Measurements from ENCODE around the gene NCAPH2.

Gene NCAPH2

DNA sequence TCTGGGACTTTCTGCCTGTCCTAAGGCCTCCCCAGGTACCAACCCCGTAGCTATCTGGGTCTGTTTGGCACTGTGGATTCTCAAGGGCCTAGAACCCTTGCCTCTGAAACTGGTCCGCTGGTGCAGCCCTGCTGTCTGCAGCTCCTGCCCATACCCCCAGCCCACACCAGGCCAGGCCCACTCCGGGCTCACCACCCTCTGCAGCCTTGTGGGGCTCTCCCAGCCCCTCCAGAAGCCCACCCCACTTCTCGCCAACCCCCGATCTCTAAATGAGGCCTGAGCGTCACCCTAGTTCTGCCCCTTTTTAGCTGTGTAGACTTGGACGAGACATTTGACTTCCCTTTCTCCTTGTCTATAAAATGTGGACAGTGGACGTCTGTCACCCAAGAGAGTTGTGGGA, 42.4 kb downstream of the NCAPH2 start:
- DNase-seq, result no peak

DNA sequence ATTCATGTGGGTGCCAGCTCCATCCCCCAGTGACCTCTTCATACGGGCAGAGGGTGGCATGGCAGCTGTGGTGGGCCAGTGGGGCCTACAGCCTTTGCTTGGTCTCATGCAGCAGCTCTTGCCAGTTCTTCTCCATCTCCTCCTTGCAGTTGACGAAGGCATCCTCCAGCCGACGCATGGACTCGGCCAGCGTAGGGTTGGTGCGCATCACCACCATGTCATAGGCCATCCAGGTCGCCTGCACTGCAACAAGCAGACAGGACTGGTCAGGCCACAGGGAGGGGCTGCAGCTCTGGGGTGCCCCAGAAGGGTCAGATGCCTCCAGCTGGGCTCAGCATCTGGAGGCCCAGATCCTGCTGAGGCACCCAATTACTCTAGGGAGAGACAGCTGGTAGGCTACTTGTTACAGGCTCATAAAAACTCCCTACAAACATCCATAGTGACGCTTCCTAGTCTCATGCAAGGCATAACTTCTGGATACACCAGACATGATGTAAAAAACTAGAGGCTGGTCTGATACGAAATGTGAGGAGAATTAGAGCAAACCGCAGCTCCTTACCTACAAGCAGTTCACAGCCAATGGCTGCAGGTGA, 43.2 kb downstream of the NCAPH2 start:
- DNase-seq, result no peak

DNA sequence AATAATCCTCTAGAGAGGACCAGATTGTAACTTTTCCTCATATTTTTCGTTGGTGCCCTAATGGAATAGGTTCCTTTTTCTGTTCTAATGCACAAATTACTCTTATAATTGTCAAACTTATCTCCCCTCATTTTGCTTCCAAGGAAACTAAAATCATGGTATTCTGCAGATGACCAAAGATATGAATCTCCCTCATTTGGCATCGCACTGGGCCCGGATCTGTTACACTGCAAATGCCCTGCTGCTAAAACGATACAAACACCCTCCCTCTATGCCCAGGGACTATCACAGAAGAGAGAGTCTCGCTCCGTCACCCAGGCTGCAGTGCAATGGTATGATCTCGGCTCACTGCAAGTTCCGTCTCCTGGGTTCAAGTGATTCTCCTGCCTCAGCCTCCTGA, 45.3 kb downstream of the NCAPH2 start:
- DNase-seq, result no peak

DNA sequence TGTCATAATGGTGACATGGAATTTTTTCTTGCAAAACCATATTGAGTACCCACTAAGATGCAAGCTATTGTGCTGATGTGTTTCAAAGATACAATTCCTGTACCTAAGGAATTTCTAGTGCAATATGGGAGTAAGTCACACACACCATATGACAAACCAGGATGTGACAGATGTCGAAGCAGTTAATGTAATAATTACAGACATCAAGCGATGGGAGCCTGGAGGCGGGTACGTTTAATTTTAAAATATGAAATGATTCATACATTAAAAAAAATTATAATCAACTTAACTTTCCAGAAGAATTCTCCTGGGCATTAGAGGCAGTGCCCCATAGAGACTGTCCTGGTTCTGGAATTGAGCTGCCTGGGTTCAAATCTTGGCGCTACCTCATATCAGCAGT, 48.7 kb downstream of the NCAPH2 start:
- DNase-seq, result no peak

DNA sequence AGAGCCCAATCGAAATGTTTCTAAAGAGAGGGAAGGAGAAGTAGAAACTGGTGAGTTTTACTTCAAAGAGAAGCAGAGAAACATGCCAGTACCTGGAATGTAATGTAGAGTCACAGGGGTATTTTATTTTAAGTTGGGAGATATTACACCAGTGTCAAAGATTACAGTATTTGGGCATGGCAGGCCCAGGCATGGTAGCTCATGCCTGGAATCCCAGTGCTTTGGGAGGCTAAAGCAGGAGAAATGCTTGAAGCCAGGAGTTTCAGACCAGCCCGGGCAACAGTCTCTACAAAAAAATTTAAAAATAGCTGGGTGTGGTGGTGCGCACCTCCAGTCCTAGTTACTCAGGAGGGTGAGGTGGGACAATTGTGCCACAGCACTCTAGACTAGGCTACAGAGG, 52.0 kb downstream of the NCAPH2 start:
- no peak for DNase-seq

DNA sequence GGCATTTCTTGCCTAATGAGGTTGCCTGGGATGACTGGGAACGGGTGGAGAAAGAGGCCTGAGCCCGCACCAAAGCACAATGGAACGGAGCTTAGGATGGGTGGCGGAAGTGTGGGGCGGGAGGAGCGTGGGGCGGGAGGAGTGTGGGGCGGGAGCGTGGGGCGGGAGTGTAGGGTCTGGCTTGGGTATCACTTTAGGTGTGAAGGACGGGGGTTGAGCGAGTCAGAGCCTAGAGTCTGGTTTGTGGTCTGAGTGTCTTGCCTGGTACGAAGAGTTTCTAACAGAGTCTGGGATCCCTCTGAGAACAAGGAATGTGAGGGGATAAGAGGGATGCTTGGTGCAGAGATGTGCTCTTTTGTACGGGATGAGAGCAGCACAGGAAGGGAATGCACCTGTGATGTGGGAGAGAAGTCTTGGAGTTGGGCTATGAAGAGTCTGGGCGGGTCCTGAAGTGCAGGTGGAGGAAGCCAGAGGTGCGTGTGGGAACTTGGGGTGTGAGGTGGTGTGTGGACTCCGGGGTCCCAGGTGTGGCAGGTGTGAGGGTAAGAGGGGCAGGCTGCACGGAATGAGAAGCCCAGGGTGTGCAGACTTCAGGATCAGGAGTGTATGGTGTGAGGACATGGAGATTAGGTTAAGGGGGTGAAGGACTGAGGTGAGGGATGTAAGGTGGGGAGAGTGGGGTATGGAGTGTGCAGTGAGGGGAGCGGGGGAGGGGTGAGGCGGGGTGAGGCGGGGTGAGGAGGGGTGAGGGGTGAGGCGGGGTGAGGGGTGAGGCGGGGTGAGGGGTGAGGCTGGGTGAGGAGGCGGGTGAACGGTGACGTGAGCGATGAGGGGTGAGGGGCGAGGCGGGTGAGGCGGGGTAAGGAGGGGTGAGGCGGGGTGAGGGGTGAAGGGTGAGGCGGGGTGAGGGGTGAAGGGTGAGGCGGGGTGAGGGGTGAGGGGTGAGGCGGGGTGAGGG, 53.7 kb downstream of the NCAPH2 start:
- DNase-seq, result no peak

DNA sequence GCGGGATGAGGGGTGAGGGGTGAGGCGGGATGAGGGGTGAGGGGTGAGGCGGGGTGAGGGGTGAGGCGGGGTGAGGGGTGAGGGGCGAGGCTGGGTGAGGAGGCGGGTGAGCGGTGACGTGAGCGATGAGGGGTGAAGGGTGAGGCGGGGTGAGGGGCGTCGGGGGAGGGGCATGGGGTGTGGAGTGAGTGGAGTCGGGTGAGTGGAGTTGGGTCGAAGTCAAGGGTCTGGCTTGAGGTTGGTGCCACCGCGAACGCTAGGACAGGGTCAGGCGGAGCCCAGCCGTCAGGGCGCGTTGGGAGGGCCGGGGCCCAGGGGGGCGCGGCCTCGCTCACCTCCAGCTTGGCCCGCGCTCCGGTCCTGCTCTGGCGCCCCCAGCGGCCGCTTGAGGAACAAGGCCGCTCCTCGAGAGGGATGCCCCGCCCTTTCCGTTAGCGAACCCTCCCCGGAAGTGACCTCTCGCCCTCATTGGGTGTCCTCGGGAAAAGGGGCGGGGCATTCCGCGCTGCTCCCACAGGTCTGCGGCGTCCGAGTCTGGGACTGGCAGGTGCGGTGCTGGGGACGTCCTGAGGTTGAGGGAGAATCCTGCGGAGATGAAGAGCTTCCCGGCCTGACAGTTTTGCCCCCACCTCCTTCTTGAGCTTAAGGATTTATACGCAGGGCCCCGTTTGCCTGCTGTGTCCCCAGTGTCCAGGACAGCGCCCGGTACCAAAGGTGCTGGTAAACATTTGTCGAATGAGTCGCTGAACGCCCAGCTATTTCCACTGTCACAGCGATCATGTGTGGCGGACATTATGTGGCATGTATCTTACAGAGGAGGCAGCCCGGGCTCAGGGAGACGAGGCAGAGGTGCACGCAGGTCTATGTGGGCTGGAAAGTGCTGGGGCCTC, 54.7 kb downstream of the NCAPH2 start, which contains the start of gene SYCE3:
Gene SYCE3 (minus strand): TSS at position 397 of the 890 bp plus-strand sequence. CDS start 6,514 bp downstream, outside the sequence.
- peak; percentile 87 for DNase-seq

DNA sequence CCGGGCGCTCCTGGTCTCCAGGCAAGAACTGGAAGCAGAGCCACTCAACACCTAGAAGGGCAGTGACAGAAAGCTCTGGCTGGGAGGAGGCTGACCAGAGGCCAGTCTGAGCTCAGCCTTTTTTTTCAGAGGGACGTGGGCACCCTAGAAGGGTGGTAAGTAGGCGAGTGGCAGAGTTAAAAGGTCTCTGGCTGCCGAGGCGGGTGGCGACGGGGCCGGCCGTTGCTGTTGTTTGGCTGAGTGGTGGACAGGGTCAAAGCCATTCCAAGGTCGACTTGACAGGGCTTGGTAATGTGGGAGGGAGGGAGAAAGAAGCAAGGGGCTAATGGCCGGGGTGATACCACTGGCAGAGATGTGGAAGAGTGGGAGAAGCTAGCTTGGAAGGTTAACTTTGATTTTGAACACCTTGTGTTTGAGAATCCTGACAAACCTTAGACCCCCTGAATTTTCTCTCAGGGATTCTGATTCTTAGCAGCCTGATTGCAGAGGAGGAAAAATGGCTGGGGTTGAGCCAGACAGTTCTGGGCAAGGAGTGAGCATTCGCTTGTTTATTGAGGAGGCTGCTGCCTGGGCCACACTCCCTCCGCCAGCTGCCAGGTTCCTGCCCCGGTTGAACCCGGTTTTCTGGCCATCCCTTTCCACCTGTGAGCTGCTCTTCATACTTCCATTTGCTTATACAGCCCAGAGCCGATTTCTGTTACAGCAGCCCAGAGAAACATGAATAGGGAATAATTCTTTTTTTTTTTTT, 55.6 kb downstream of the NCAPH2 start:
- no peak for DNase-seq

DNA sequence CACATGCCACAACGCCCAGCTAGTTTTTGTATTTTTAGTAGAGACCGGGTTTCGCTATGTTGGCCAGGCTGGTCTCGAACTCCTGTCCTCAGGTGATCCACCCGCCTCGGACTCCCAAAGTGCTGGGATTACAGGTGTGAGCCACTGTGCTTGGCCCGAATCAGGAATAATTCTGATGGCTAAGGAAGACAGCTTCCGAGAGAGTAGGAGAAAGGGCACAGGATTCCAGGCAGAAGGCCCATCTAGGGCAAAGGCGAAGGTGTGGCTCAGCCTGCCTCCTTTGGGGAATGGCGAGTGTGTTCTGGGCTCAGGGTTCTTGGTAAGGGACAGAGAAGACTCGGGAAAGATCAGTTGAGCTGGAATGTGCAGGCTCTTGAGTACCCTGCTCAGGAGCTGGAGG, 56.3 kb downstream of the NCAPH2 start:
- no peak for DNase-seq

DNA sequence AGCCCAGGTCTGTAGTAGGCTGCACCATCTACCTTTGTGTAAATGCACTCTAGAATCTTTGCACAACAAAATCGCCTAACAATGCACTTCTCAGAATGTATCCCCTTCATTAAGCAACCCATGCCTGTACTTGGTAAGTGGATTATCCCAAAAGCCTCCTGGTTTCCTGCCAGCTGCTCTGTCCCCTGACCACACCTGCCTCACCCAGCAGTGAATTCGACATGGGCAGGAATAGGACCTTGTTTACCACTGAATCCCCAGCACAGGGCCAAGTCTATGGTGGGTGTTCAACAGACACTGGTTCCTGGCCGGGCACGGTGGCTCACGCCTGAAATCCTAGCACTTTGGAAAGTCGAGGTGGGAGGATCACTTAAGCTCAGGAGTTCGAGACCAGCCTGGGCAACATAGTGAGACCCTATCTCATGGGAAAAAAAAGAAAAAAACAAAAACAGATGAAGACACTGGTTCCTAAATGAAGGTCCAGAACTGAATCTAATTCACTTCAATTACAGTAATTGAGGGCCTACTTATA, 59.8 kb downstream of the NCAPH2 start:
- DNase-seq, result no peak

DNA sequence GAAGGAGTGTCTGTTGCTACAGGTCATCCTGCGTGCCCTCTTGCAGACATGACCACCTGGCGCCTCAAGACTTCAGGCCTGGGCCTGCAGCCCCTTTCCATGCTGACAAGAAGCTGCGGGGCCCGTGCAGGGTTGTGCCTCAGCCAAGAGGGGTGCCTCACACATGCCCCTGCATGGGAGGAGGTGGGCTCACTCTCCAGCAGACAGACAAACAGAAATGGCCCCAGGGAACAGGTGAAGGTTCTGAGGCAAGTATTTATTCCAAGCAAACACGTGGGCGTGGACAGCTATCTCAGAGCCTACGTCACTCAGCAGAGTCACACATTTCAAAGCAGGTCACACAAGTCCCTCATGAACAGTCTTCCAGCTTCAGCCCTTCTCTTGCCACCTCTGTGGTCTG, 60.6 kb downstream of the NCAPH2 start:
- no peak for DNase-seq

DNA sequence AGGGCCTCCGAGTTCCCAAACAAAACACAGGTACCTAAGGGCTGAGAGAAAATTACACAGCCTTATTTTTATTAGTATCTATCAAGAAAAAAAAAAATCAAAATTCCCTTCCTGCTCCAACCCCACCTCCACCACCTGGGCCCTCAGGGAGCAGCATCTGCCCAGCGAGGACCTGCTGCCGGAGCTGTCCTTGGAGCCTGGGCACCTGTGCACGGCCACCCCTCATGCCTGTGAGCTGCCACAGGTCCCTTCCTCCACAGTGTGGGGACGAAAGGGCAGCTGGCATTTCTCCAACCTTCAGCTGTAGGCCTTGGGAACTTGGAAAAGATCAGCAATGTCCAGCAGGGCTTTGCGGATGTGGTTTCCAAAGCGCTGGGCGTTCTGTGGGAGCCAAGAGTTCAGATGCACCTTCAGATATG, 61.0 kb downstream of the NCAPH2 start:
- no peak for DNase-seq

DNA sequence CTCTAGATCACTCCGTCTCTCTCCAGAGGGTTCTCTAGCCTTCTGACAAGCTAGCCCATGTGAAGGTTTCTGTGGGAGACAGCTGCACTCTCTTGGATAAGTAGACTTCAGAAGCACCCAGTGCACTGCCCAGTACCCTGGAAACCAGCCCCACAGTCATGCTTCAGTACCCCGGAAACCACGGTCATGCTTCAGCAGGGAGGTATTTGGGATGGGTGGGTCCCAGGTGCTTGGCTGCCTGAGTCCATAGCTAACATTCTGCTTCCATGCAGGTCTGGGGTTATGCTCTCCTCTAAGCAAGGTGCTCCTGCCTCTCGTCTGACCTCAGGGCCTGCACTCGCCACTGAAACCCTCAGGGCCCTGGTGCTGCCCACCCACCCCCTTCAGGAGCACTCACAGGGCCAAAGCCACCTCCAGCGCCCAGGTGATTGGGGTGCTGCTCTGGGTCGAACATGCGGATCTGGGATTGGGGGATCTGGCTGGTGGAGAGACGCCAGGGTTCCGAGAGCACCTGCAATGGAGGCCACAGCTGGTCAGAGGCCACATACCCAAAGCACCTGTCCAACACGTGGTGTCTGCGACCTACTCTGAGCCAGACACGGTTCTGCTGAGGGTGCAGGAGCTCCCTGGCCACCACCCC, 62.0 kb downstream of the NCAPH2 start:
- no peak for DNase-seq

DNA sequence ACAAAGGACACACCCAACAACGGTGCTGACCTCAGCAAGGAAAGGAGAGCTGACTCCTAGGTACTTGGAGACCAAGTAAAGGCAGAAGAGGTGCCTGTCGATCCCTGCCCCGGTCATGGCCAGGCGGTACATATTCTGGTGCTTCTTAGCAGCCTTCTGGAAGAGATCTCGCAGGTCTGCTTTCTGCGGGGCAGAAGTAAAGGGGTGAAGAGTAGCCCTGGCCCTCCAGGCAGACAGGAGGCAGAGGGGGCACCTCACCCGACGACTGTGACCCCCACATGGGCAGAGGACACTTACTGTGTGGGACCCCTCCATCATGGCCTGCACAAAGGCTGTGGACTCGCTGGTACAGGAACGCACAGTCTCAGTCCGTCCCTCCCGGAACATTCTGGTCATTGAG, 62.8 kb downstream of the NCAPH2 start:
- DNase-seq, result no peak

DNA sequence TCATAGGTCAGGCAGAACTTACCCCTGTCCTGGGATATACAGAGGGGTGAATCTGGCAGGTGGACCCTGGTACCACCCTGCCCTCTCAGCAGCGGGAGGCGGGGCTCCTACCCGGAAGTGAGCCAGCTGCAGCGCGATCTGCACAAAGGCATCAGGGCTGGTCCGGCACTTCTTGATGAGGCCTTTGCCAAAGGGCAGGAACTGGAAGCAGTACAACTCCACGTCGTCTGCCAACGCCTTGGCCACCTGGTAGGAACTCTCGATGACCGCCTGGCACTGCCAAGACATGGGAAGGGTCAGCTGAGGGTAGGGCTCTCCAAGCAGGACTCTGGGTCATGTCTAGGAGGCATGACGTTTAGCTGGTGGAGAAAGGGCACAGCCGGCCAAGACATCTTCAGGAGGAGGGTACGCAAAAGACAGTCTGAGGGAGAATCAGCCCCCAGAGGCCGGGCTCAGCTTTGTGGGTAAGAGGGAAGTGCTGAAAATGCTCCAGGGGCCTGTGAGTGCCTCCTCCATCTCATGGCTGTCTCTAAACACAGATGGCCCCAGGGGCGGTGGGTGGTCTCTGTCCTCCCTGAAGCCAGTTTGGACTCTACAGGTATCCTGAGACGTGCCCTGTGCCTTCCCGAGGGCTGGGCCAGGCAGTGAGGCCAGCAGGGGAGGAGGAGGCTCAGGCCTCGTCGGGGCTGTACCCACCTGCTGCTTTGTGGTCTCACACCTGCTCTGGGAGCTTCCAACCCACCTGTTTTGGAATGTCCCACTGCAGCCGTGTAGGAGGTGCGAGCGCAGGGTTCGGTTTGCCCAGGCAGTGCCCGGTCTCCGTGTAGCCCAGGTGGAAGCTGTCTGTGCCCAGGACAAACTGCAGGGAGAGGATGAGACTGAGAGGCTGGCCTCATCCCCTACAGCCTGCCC, 63.5 kb downstream of the NCAPH2 start:
- no peak for DNase-seq

DNA sequence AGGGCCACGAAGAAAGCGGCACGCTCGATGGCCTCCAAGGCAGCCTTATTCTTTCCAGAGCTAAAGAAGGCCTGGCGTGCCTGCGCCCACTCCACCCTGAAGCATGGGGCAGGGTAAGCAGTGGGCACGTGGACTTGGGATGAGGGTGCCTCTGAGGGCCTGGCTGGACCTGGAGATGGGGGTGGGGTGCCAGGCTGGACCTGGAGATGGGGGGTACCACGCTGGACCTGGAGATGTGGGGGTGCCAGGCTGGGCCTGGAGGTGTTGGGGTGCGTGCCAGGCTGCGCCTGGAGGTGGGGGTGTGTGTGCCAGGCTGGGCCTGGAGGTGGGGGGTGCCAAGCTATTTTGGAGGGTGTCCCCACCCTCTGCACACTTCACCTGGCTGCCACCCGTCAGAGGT, 64.9 kb downstream of the NCAPH2 start:
- DNase-seq, result no peak

DNA sequence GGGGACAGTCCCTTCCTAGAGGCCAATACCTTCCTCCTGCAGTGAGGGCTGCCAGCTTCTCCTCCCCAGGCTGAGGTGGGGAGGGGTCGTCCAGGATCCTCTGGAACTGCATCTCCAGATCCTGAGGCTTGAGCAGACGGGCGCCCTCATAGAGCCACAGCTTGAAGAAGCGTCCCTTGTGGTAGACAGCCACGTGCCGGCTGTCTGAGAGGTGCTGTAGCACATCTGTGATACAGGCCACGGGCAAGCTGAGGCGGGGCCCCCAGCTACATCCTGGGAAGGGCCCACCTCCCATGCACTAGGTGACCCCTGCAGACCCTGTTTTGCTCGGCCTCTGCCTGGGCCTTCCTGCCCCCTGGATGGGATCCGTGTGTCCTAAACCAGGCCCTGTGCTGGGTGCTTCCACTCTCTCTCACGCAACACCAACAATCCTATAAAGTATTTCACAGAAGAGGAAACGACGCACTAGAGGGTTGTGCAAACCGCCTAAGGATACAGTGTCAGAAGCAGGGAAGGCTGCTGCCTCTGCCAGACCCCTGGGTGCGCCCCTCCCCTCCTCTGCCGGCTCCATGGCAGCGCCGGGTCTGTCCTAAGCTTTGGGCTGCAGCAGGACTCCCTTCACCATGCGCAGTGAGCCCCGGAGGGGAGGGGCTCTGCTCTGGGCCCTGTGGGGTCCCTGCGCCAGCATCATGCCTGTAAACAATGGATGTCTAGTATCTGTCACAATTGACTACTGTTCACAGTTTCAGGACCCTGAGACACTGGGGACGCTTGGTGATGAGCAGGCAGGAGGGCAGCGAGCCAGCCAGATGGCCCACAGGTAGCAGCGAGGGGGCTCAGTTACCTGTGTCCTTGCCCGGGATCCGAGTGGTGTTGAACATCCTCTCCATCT, 65.7 kb downstream of the NCAPH2 start:
- no peak for DNase-seq

DNA sequence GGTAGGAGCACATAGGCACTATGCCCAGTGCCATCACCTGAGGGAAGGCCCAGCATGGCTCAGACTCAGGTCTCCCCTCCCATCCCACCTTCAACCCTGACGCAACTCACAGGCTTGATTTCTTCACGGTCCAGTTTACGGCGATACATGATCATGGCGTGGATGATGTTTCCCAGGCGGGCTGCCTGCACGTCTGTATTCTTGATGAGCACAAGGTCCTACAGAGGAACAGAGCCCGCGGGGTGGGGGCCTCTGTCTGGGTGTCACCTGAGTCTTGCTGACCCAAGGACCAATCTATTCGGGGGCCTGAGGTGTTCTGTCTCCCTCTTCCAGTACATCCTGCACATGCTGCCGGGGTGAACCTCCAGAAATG, 66.3 kb downstream of the NCAPH2 start:
- DNase-seq, result no peak

Data from NCI-H510A treated with DMSO at 0.1 percent for 48 hours (cell line).